ENCODE data around the gene HIVEP1. TPM values are rescaled to one million over a fixed set of nuclear protein-coding genes. Genes with fewer than 3 reads are reported as not detected.

Gene HIVEP1
- total and polyA plus RNA-seq, 2 of the 8 experiments (the other 6 are each of a cell fraction or from before 2014, with no cell fraction given): 22.6 to 23.1 TPM

DNA sequence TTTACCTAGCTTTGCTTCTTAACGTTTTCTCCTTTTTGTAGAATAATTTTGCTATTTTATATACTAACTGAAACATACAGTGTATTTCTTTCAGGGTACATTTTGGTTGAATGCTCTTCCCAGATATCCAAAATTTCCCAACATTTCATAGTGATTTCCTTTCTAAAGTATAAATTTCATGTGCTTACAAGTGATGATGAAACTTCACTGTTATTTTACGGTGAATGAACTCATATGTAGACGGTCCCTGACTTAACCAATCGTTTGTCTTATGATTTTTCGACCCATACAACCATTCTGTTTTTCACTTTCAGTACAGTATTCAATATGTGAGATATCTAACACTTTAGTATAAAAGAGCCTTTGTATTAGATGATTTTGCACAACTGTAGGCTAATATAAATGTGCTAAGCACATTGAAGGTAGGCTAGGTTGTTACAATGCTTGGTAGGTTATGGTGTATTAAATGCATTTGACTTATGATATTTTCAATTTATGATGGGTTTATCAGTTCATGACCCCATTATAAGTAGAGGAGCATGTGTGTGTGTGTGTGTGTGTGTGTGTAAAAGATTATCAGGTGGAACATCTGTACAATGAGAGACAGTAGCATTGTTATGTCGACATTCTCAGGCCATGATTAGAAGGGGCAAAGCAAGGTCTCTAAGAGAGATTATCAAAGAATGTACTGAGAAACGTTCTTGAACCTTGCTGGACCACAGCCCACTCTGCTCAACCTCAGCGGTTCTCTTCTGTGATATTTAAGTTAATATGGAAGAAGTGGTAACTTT lies 20.9 kb downstream of the HIVEP1 start (continued):
- TF ChIP-seq, protein P1, sequence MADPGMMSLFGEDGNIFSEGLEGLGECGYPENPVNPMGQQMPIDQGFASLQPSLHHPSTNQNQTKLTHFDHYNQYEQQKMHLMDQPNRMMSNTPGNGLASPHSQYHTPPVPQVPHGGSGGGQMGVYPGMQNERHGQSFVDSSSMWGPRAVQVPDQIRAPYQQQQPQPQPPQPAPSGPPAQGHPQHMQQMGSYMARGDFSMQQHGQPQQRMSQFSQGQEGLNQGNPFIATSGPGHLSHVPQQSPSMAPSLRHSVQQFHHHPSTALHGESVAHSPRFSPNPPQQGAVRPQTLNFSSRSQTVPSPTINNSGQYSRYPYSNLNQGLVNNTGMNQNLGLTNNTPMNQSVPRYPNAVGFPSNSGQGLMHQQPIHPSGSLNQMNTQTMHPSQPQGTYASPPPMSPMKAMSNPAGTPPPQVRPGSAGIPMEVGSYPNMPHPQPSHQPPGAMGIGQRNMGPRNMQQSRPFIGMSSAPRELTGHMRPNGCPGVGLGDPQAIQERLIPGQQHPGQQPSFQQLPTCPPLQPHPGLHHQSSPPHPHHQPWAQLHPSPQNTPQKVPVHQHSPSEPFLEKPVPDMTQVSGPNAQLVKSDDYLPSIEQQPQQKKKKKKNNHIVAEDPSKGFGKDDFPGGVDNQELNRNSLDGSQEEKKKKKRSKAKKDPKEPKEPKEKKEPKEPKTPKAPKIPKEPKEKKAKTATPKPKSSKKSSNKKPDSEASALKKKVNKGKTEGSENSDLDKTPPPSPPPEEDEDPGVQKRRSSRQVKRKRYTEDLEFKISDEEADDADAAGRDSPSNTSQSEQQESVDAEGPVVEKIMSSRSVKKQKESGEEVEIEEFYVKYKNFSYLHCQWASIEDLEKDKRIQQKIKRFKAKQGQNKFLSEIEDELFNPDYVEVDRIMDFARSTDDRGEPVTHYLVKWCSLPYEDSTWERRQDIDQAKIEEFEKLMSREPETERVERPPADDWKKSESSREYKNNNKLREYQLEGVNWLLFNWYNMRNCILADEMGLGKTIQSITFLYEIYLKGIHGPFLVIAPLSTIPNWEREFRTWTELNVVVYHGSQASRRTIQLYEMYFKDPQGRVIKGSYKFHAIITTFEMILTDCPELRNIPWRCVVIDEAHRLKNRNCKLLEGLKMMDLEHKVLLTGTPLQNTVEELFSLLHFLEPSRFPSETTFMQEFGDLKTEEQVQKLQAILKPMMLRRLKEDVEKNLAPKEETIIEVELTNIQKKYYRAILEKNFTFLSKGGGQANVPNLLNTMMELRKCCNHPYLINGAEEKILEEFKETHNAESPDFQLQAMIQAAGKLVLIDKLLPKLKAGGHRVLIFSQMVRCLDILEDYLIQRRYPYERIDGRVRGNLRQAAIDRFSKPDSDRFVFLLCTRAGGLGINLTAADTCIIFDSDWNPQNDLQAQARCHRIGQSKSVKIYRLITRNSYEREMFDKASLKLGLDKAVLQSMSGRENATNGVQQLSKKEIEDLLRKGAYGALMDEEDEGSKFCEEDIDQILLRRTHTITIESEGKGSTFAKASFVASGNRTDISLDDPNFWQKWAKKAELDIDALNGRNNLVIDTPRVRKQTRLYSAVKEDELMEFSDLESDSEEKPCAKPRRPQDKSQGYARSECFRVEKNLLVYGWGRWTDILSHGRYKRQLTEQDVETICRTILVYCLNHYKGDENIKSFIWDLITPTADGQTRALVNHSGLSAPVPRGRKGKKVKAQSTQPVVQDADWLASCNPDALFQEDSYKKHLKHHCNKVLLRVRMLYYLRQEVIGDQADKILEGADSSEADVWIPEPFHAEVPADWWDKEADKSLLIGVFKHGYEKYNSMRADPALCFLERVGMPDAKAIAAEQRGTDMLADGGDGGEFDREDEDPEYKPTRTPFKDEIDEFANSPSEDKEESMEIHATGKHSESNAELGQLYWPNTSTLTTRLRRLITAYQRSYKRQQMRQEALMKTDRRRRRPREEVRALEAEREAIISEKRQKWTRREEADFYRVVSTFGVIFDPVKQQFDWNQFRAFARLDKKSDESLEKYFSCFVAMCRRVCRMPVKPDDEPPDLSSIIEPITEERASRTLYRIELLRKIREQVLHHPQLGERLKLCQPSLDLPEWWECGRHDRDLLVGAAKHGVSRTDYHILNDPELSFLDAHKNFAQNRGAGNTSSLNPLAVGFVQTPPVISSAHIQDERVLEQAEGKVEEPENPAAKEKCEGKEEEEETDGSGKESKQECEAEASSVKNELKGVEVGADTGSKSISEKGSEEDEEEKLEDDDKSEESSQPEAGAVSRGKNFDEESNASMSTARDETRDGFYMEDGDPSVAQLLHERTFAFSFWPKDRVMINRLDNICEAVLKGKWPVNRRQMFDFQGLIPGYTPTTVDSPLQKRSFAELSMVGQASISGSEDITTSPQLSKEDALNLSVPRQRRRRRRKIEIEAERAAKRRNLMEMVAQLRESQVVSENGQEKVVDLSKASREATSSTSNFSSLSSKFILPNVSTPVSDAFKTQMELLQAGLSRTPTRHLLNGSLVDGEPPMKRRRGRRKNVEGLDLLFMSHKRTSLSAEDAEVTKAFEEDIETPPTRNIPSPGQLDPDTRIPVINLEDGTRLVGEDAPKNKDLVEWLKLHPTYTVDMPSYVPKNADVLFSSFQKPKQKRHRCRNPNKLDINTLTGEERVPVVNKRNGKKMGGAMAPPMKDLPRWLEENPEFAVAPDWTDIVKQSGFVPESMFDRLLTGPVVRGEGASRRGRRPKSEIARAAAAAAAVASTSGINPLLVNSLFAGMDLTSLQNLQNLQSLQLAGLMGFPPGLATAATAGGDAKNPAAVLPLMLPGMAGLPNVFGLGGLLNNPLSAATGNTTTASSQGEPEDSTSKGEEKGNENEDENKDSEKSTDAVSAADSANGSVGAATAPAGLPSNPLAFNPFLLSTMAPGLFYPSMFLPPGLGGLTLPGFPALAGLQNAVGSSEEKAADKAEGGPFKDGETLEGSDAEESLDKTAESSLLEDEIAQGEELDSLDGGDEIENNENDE (IDR thresholded peaks at IDR 0.05; ENCODE audit: insufficient replicate concordance, low read length): no peak
- TF ChIP-seq HDAC6 (IDR thresholded peaks at IDR 0.05; ENCODE audit: low read depth, low read length) (no peak), SIN3A (conservative IDR thresholded peaks at IDR 0.05 in 1 of 2, IDR thresholded peaks at IDR 0.05 in 1 of 2; ENCODE audit: low read depth in 1 of 2, low read length in 2 of 2) (no peak), SAP30 (IDR thresholded peaks at IDR 0.05; ENCODE audit: insufficient read depth, insufficient replicate concordance, low read length) (no peak), NRF1 (IDR thresholded peaks at IDR 0.05; ENCODE audit: low read depth, low read length) (no peak), RAD21 (IDR thresholded peaks at IDR 0.05 in 1 of 2, conservative IDR thresholded peaks at IDR 0.05 in 1 of 2; ENCODE audit: low read depth in 2 of 2, low read length in 2 of 2) (no peak), JUN (IDR thresholded peaks at IDR 0.05; ENCODE audit: low read depth, low read length) (no peak), PHF8 (conservative IDR thresholded peaks at IDR 0.05; ENCODE audit: low read depth, low read length) (no peak), CHD2 (IDR thresholded peaks at IDR 0.05; ENCODE audit: low read length) (no peak), CEBPB (IDR thresholded peaks at IDR 0.05; ENCODE audit: low read depth, low read length) (no peak)
